OCI-LY7 (cell line): ENCODE measurements around the gene CDH23.

Source experiments
- CTCF ChIP-seq: fragments of 200-600 bp; sonication (generic); conservative IDR thresholded peaks from 2 replicates; pipeline ENCODE4 v1.5.1; 2014; ENCODE audit warnings: mild to moderate bottlenecking, antibody characterized with exemption, low read length, moderate library complexity, mixed read lengths
- EZH2phosphoT487 ChIP-seq: fragments of 200-600 bp; sonication (generic); IDR thresholded peaks from 2 replicates; pipeline ENCODE4 v1.6.1; 2018; ENCODE audit warnings: low read depth, borderline replicate concordance, mild to moderate bottlenecking, mixed run types, antibody characterized with exemption, low read length, moderate library complexity, mixed read lengths

GRCh38 chr10:71665456-71665855, 268.7 kb downstream of the CDH23 start:
- TF ChIP-seq CTCF (no peak), EZH2phosphoT487 (no peak)
